Common myeloid progenitor, CD34-positive (primary cell): ENCODE measurements around the gene PACRG.
A peak's percentile ranks its signal among the peaks of the same experiment; 100 is the strongest.

Experiments
- CTCF ChIA-PET: fragments of 350-600 bp; sonication (Branson Sonifier 250); formaldehyde crosslinking; loops from one replicate; lab custom pipeline; 2021; ENCODE audit warnings: antibody characterized with exemption; lab: Charles Lee
- POLR2A ChIA-PET: fragments of 350-600 bp; sonication (Branson Sonifier 250); formaldehyde crosslinking; loops from one replicate; lab custom pipeline; 2021; ENCODE audit warnings: antibody characterized with exemption; lab: Charles Lee
- DNase-seq, 3 donors: peaks; one replicate each; pipeline versions ENCODE4 v3.0.0 to v3.0.0-alpha.2; 2013
- H3K27ac ChIP-seq, 2 experiments: 1 replicate in 1 of 2; 2 replicates in 1 of 2; pipeline ENCODE4 v1.7.0; 2013; ENCODE audit warnings: inconsistent platforms in 2 of 2, low read length in 2 of 2, mild to moderate bottlenecking in 2 of 2, low read depth in 1 of 2, moderate library complexity in 1 of 2; ENCODE audit not compliant: severe bottlenecking in 2 of 2, insufficient read depth in 1 of 2, poor library complexity in 1 of 2
- H3K27me3 ChIP-seq, 5 experiments: replicated peaks in 2 of 5; 1 replicate in 3 of 5; 2 replicates in 2 of 5; pipeline versions ENCODE4 v1.6.1 to v1.7.0; 2013; ENCODE audit warnings: low read length in 4 of 5, mild to moderate bottlenecking in 2 of 5, moderate library complexity in 2 of 5, inconsistent platforms in 1 of 5; ENCODE audit not compliant: insufficient read depth in 5 of 5, control insufficient read depth in 4 of 5
- H3K36me3 ChIP-seq, 4 experiments: 1 replicate in 2 of 4; 2 replicates in 2 of 4; pipeline versions ENCODE4 v1.6.1 to v1.7.0; 2013; ENCODE audit warnings: low read length in 3 of 4, control low read depth in 1 of 4, mild to moderate bottlenecking in 1 of 4; ENCODE audit not compliant: control insufficient read depth in 4 of 4, insufficient read depth in 4 of 4
- H3K4me1 ChIP-seq, 4 experiments: 1 replicate in 3 of 4; 2 replicates in 1 of 4; pipeline versions ENCODE4 v1.6.1 to v1.7.1; 2013; ENCODE audit warnings: low read length in 3 of 4, mild to moderate bottlenecking in 3 of 4, control low read depth in 1 of 4, inconsistent platforms in 1 of 4, moderate library complexity in 1 of 4; ENCODE audit not compliant: control insufficient read depth in 4 of 4, insufficient read depth in 4 of 4; ENCODE audit errors: control extremely low read depth in 1 of 4
- H3K4me3 ChIP-seq, 7 experiments: 1 replicate in 4 of 7; 2 replicates in 3 of 7; pipeline versions ENCODE4 v1.5.1 to v1.7.0; 2013; ENCODE audit warnings: mild to moderate bottlenecking in 7 of 7, low read length in 6 of 7, moderate library complexity in 6 of 7, inconsistent platforms in 2 of 7, low read depth in 2 of 7, control low read depth in 1 of 7; ENCODE audit not compliant: insufficient read depth in 4 of 7, control insufficient read depth in 1 of 7; ENCODE audit errors: extremely low read depth in 1 of 7
- H3K9me3 ChIP-seq, 5 experiments: 1 replicate in 4 of 5; 2 replicates in 1 of 5; pipeline versions ENCODE4 v1.6.1 to v1.7.1; 2013; ENCODE audit warnings: low read length in 4 of 5, mild to moderate bottlenecking in 2 of 5, inconsistent platforms in 1 of 5, low read depth in 1 of 5, moderate library complexity in 1 of 5; ENCODE audit not compliant: control insufficient read depth in 4 of 5, insufficient read depth in 2 of 5; ENCODE audit errors: control extremely low read depth in 1 of 5
- WGBS: methylation state at CpG from one replicate; pipeline ENCODE4 v1.1.5; 2013; ENCODE audit not compliant: insufficient coverage; 5-methylcytosine and 5-hydroxymethylcytosine counted together

PACRG gene

GRCh38 chr6:162889303-162889702 is 161.5 kb downstream of the PACRG start:
- no peaks in the 10 kb centered on the region for H3K4me1 ChIP-seq
- ChIA-PET POLR2A (no interaction called here), CTCF (no interaction called here)
- DNase-seq: no peak
- 75% methylated on average over 1 of the region's 1 CpG for WGBS
- H3K27ac ChIP-seq: no peak overlapping the region
- no peaks in the 10 kb centered on the region for H3K36me3 ChIP-seq
- no peaks in the 10 kb centered on the region for H3K27me3 ChIP-seq
- peaks cover 0 to 2% (median 0%) of the 10 kb centered on the region in 5 experiments for H3K9me3 ChIP-seq
- H3K4me3 ChIP-seq: no peak overlapping the region

GRCh38 chr6:162898011-162898410 is 170.2 kb downstream of the PACRG start:
- H3K4me1 ChIP-seq: no peaks in the 10 kb centered on the region
- H3K27ac ChIP-seq: no peak overlapping the region
- H3K9me3 ChIP-seq: peaks cover 0 to 3% (median 0%) of the 10 kb centered on the region in 5 experiments
- H3K27me3 ChIP-seq: no peaks in the 10 kb centered on the region
- ChIA-PET CTCF (no interaction called here), POLR2A (interaction anchor here (0.5 kb wide), 1 partner anchor 79 kb away, joined by 4 read pairs; no protein-coding TSS in a partner anchor)
- no peaks in the 10 kb centered on the region for H3K36me3 ChIP-seq
- DNase-seq: no peak
- WGBS: 94% methylated on average over 6 of the region's 8 CpGs
- no peak overlapping the region for H3K4me3 ChIP-seq

- H3K27ac ChIP-seq: no peak overlapping the region
- no peak for DNase-seq
- WGBS: 91% methylated on average over 8 of the region's 8 CpGs
- H3K4me3 ChIP-seq: no peak overlapping the region
- ChIA-PET CTCF (no interaction called here), POLR2A (no interaction called here)
- H3K27me3 ChIP-seq: no peaks in the 10 kb centered on the region
- peaks cover 0 to 3% (median 0%) of the 10 kb centered on the region in 5 experiments for H3K9me3 ChIP-seq
- no peaks in the 10 kb centered on the region for H3K4me1 ChIP-seq
- H3K36me3 ChIP-seq: no peaks in the 10 kb centered on the region
Measured at GRCh38 chr6:162899148-162899547, 171.4 kb downstream of the PACRG start.

GRCh38 chr6:162900503-162900902 is 172.7 kb downstream of the PACRG start:
- Histone ChIP-seq H3K4me1 (no peaks in the 10 kb centered on the region), H3K27me3 (peaks cover 0 to 3% (median 0%) of the 10 kb centered on the region in 5 experiments), H3K36me3 (no peaks in the 10 kb centered on the region), H3K4me3 (no peak overlapping the region), H3K9me3 (peaks cover 0 to 3% (median 0%) of the 10 kb centered on the region in 5 experiments), H3K27ac (no peak overlapping the region)
- no peak for DNase-seq
- ChIA-PET POLR2A (no interaction called here), CTCF (no interaction called here)
- WGBS: 99% methylated on average over 8 of the region's 10 CpGs

- CTCF ChIA-PET: interaction anchor here (0.8 kb wide), 1 partner anchor 11 kb away, joined by 3 read pairs; no protein-coding TSS in a partner anchor
- H3K9me3 ChIP-seq: no peaks in the 10 kb centered on the region
- DNase-seq: no peak
- H3K4me3 ChIP-seq: no peak overlapping the region
- no peak overlapping the region for H3K27ac ChIP-seq
- peaks cover 0 to 3% (median 0%) of the 10 kb centered on the region in 5 experiments for H3K27me3 ChIP-seq
- WGBS: 96% methylated on average over 6 of the region's 9 CpGs
- no peaks in the 10 kb centered on the region for H3K4me1 ChIP-seq
- H3K36me3 ChIP-seq: no peaks in the 10 kb centered on the region
- POLR2A ChIA-PET: no interaction called here
Measured at GRCh38 chr6:162904069-162904663, 176.4 kb downstream of the PACRG start.

- Histone ChIP-seq H3K36me3 (no peaks in the 10 kb centered on the region), H3K4me1 (no peaks in the 10 kb centered on the region), H3K9me3 (no peaks in the 10 kb centered on the region), H3K27me3 (peaks cover 0 to 3% (median 0%) of the 10 kb centered on the region in 5 experiments), H3K27ac (no peak overlapping the region), H3K4me3 (no peak overlapping the region)
- 89% methylated on average over 4 of the region's 6 CpGs for WGBS
- CTCF ChIA-PET: no interaction called here
- POLR2A ChIA-PET: no interaction called here
- no peak for DNase-seq
Measured at GRCh38 chr6:162906479-162906878, 178.7 kb downstream of the PACRG start.

GRCh38 chr6:162907876-162908481 is 180.2 kb downstream of the PACRG start:
- Histone ChIP-seq H3K27ac (no peak overlapping the region), H3K27me3 (peaks cover 0 to 3% (median 0%) of the 10 kb centered on the region in 5 experiments), H3K9me3 (no peaks in the 10 kb centered on the region), H3K4me3 (no peak overlapping the region), H3K36me3 (no peaks in the 10 kb centered on the region), H3K4me1 (no peaks in the 10 kb centered on the region)
- CTCF ChIA-PET: no interaction called here
- POLR2A ChIA-PET: no interaction called here
- DNase-seq: peak; percentile 15 to 45 (median 27)
- no CpG with 5 or more reads among the region's 2 CpGs for WGBS
